HG03432 (cell line): ENCODE results near the gene ACTL7A.
"Not testable (repeated sequence)": the region's sequence is repeated elsewhere in the genome, so short reads cannot be mapped to it uniquely, and the experiment has no call there.

Experiments used
- ATAC-seq: cut with Tn5 transposase; IDR thresholded peaks from one replicate; pipeline ENCODE4 v1.9.1; 2021; ENCODE audit warnings: mild to moderate bottlenecking, moderate library complexity; ENCODE audit not compliant: unreplicated experiment

Gene ACTL7A

GRCh38 chr9:108876425-108876824, 14.4 kb downstream of the ACTL7A start:
- ATAC-seq = no peak

- no peak for ATAC-seq
These were observed 15.5 kb downstream of the ACTL7A start for GRCh38 chr9:108877524-108877923.

GRCh38 chr9:108880738-108881316, 18.8 kb downstream of the ACTL7A start:
- ATAC-seq = no peak

GRCh38 chr9:108882052-108882888, 20.2 kb downstream of the ACTL7A start:
- ATAC-seq = no peak

- ATAC-seq = no peak
These were observed 21.0 kb downstream of the ACTL7A start for GRCh38 chr9:108883085-108883484.

- no peak for ATAC-seq
These were observed 22.6 kb downstream of the ACTL7A start for GRCh38 chr9:108884701-108885100.

- ATAC-seq = peak; percentile 99
These were observed 23.7 kb downstream of the ACTL7A start for GRCh38 chr9:108885643-108886348.

- ATAC-seq = not testable (repeated sequence)
These were observed 24.7 kb downstream of the ACTL7A start for GRCh38 chr9:108886594-108887271.

- ATAC-seq = no peak
These were observed 27.6 kb downstream of the ACTL7A start for GRCh38 chr9:108889649-108890067.

- no peak for ATAC-seq
These were observed 32.3 kb downstream of the ACTL7A start for GRCh38 chr9:108894225-108894997.

GRCh38 chr9:108897324-108898096, 35.4 kb downstream of the ACTL7A start:
- ATAC-seq = no peak

GRCh38 chr9:108899023-108899695, 37.1 kb downstream of the ACTL7A start:
- not testable (repeated sequence) for ATAC-seq

GRCh38 chr9:108900176-108900575, 38.1 kb downstream of the ACTL7A start:
- no peak for ATAC-seq

GRCh38 chr9:108903420-108904103, 41.5 kb downstream of the ACTL7A start:
- ATAC-seq = no peak

- no peak for ATAC-seq
These were observed 42.1 kb downstream of the ACTL7A start for GRCh38 chr9:108904161-108904560.

- ATAC-seq = no peak
These were observed 43.4 kb downstream of the ACTL7A start for GRCh38 chr9:108905494-108905893.

- ATAC-seq = no peak
These were observed 48.3 kb downstream of the ACTL7A start for GRCh38 chr9:108910402-108910801.

GRCh38 chr9:108910914-108911313, 48.8 kb downstream of the ACTL7A start:
- ATAC-seq = no peak

- ATAC-seq = no peak
These were observed 49.8 kb downstream of the ACTL7A start for GRCh38 chr9:108911820-108912219.
